ENCODE data around the gene LDLR.
A peak's percentile ranks its signal among the peaks of the same experiment; 100 is the strongest.
"Not testable (repeated sequence)": the region's sequence is repeated elsewhere in the genome, so short reads cannot be mapped to it uniquely, and the experiment has no call there.

The LDLR gene

GRCh38 chr19:11131471-11131870, 42.2 kb downstream of the LDLR start:
- H3K27ac ChIP-seq (ENCODE audit: low read depth, low read length) = no peak overlapping the region
- H3K36me3 ChIP-seq (ENCODE audit: insufficient read depth, low read length) = peaks cover 20% of the 10 kb centered on the region
- peak overlapping the region; percentile 27 for H3K9ac ChIP-seq (ENCODE audit: low read length)
- no peaks in the 10 kb centered on the region for H3K27me3 ChIP-seq (ENCODE audit: control insufficient read depth in 1 of 2, insufficient read depth in 2 of 2, low read length in 2 of 2)
- no peaks in the 10 kb centered on the region for H3K9me3 ChIP-seq (ENCODE audit: low read length)
- H3K4me3 ChIP-seq (ENCODE audit: low read depth in 1 of 2, low read length in 2 of 2) = no peak overlapping the region
- H3K4me1 ChIP-seq (ENCODE audit: insufficient read depth, low read length) = peaks cover 12% of the 10 kb centered on the region

GRCh38 chr19:11136400-11137101, 47.3 kb downstream of the LDLR start:
- Histone ChIP-seq H3K4me1 (ENCODE audit: insufficient read depth, low read length) (peaks cover 24% of the 10 kb centered on the region), H3K27ac (ENCODE audit: low read depth, low read length) (no peak overlapping the region)

DNA sequence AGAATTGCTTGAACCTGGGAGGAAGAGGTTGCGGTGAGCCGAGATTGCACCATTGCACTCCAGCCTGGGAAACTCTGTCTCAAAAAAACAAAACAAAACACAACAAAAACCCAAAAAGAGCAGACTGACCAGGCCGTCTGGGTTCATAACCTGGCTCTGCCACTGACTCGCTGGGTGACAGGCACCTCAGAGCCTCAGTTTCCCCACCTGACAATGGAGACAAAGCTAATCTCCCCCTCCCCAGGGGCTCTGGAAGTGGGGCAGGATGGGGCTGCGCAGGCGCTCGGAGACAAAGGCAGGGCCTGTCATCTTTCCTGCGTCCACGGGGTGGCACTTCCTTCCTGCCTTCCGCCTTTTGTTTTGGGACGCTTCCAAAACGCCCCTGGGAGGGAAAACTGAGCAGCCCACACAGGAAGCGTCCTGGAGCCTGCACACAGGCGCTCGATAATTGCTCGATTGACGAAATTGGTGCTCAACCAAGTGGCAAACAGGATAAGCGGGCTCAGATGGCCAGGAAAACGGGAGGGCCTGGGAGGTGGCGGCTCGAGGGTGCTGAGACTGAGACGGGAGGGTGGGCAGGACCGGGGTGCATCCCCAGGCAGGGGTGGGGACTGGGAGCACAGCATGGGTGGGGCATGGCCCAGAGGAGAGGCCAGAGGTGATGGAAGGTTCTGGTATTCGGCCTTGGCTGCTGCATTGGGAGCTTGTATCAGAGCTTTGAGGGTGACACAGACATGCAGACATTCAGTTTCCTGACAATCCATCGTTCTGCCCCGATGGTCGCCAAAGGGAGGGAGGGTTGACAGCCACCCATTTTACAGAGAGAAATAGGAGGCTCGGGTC, 48.5 kb downstream of the LDLR start:
- H3K4me1 ChIP-seq (ENCODE audit: insufficient read depth, low read length) = peaks cover 36% of the 10 kb centered on the region
- no peaks in the 10 kb centered on the region for H3K36me3 ChIP-seq (ENCODE audit: insufficient read depth, low read length)
- no peaks in the 10 kb centered on the region for H3K27me3 ChIP-seq (ENCODE audit: control insufficient read depth in 1 of 2, insufficient read depth in 2 of 2, low read length in 2 of 2)
- H3K9me3 ChIP-seq (ENCODE audit: low read length) = no peaks in the 10 kb centered on the region
- H3K27ac ChIP-seq (ENCODE audit: low read depth, low read length) = peak overlapping the region; percentile 81
- peak overlapping the region; percentile 11 to 47 for H3K4me3 ChIP-seq (ENCODE audit: low read depth in 1 of 2, low read length in 2 of 2)
- no peak overlapping the region for H3K9ac ChIP-seq (ENCODE audit: low read length)

More at GRCh38 chr19:11136400-11137101, 47.3 kb downstream of the LDLR start:
- H3K4me3 ChIP-seq (ENCODE audit: low read depth in 1 of 2, low read length in 2 of 2) = no peak overlapping the region
- H3K9ac ChIP-seq (ENCODE audit: low read length) = no peak overlapping the region
- H3K27me3 ChIP-seq (ENCODE audit: control insufficient read depth in 1 of 2, insufficient read depth in 2 of 2, low read length in 2 of 2) = no peaks in the 10 kb centered on the region
- H3K36me3 ChIP-seq (ENCODE audit: insufficient read depth, low read length) = peaks cover 3% of the 10 kb centered on the region
- H3K9me3 ChIP-seq (ENCODE audit: low read length) = no peaks in the 10 kb centered on the region

DNA sequence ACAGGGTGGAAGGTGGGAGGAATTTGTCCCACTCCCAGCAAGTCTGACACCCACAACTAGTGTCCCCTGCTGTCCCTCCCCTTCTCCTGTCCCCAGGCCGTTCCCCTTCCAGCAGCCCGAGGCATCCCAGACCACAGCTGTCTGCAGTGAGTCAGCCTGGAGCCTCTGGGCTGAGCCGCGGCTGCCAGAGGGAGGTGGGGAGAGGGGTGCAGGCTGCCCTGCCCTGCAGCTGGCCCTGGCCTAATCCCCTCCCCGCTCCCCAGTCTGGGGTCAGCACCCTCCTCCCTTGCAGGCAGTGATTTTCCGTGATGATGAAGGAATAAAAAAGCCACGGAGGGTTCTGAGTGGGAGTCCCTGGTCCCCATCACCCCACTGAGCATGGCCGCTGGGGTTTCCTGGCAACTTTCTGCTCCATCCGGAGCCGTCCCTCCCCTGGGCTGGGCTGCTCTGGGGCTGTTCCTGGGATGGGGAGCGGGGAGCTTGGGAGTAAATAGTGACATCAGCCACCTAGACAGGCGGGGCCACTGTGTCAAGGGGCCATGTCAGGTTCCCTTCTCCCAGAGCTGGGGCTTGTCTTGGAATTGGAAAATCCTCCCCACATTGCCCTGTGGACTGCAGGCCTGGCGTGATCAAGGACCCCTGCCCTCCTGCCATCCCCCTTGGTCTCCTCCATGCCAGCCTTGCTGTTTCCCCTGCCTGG, 49.5 kb downstream of the LDLR start:
- H3K9ac ChIP-seq (ENCODE audit: low read length) = peak overlapping the region; percentile 46
- peak overlapping the region in 1 of 2 donors; percentile 39 for H3K4me3 ChIP-seq (ENCODE audit: low read depth in 1 of 2, low read length in 2 of 2)
- peaks cover 46% of the 10 kb centered on the region for H3K4me1 ChIP-seq (ENCODE audit: insufficient read depth, low read length)

DNA sequence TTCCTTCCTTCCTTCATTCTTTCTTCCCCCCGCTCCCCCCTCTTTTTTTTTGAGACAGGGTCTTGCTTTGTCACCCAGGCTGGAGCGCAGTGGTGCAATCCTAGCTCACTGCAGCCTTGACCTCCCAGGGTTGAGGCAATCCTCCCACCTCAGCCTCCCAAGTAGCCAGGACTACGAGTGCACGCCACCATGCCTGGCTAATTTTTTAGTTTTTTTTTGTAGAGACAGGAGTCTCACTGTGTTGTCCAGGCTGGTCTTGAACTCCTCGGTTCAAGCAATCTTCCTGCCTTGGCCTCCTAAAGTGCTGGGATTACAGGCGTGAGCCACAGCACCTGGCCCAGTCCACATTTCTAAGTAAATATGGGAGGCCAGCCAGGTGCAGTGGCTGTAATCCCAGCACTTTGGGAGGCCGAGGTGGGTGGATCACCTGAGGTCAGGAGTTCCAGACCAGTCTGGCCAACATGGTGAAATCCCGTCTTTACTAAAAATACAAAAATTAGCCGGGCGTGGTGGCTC, 50.8 kb downstream of the LDLR start:
- not testable (repeated sequence) for H3K27ac ChIP-seq (ENCODE audit: low read depth, low read length); H3K4me3 ChIP-seq (ENCODE audit: low read depth in 1 of 2, low read length in 2 of 2)
- H3K4me1 ChIP-seq (ENCODE audit: insufficient read depth, low read length) = peaks cover 47% of the 10 kb centered on the region

More for the DNA sequence above, 49.5 kb downstream of the LDLR start:
- Histone ChIP-seq H3K36me3 (ENCODE audit: insufficient read depth, low read length) (no peaks in the 10 kb centered on the region), H3K9me3 (ENCODE audit: low read length) (no peaks in the 10 kb centered on the region), H3K27ac (ENCODE audit: low read depth, low read length) (peak overlapping the region; percentile 97), H3K27me3 (ENCODE audit: control insufficient read depth in 1 of 2, insufficient read depth in 2 of 2, low read length in 2 of 2) (no peaks in the 10 kb centered on the region)

DNA sequence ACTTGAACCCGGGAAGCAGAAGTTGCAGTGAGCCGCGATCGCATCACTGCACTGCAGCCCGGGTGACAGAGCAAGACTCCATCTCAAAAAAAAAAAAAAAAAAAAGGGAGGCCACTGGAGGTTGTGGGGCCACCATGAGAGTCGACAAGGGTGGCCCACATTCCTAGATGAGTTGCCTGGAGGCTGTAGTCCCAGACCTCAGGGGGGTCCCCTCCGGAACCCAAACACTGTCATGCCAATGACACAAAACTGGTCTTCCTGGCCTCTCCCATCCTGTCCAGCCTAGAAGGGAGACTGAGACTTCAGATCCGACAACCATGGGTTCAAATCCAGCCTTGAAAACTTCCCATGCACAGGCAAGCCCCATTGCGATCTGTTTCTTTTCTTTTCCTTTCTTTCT, 51.6 kb downstream of the LDLR start:
- no peaks in the 10 kb centered on the region for H3K27me3 ChIP-seq (ENCODE audit: control insufficient read depth in 1 of 2, insufficient read depth in 2 of 2, low read length in 2 of 2)
- H3K4me1 ChIP-seq (ENCODE audit: insufficient read depth, low read length) = peaks cover 47% of the 10 kb centered on the region
- H3K9me3 ChIP-seq (ENCODE audit: low read length) = no peaks in the 10 kb centered on the region
- no peak overlapping the region for H3K9ac ChIP-seq (ENCODE audit: low read length)
- H3K27ac ChIP-seq (ENCODE audit: low read depth, low read length) = peak overlapping the region; percentile 86
- no peaks in the 10 kb centered on the region for H3K36me3 ChIP-seq (ENCODE audit: insufficient read depth, low read length)
- H3K4me3 ChIP-seq (ENCODE audit: low read depth in 1 of 2, low read length in 2 of 2) = no peak overlapping the region

More for the DNA sequence above, 50.8 kb downstream of the LDLR start:
- H3K9me3 ChIP-seq (ENCODE audit: low read length); H3K9ac ChIP-seq (ENCODE audit: low read length); H3K36me3 ChIP-seq (ENCODE audit: insufficient read depth, low read length); H3K27me3 ChIP-seq (ENCODE audit: control insufficient read depth in 1 of 2, insufficient read depth in 2 of 2, low read length in 2 of 2): not testable (repeated sequence)

DNA sequence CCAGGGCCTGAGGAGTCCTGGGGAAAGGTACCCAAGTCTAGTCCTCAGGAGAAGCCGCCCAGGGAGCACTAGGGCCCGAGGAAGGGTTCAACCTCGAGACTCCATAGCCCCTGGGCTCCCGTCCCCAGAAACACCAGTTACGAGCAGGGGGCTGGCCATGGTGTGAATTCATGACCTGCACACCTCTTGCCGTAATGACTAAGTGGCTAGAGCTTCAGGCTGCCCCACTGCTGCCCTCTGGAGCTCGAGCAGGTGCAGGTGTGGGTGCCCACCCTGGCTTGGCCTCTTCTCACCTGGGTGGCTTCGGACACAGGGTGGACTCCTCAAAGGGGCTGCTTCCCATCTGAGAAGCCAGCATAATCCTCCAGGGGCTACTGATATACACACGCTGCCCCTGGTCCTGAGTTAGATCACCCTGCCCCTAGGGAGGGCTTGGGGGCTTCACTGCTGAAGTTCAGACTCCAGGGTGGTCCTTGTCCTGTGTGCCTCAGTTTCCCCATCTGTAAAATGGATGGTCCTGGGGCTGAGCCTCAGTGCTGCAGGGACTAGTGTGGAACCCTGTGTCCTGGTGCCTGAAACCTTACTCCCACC, 52.8 kb downstream of the LDLR start:
- H3K27me3 ChIP-seq (ENCODE audit: control insufficient read depth in 1 of 2, insufficient read depth in 2 of 2, low read length in 2 of 2) = no peaks in the 10 kb centered on the region
- no peaks in the 10 kb centered on the region for H3K9me3 ChIP-seq (ENCODE audit: low read length)
- peak overlapping the region; percentile 86 for H3K27ac ChIP-seq (ENCODE audit: low read depth, low read length)
- peaks cover 47% of the 10 kb centered on the region for H3K4me1 ChIP-seq (ENCODE audit: insufficient read depth, low read length)
- H3K4me3 ChIP-seq (ENCODE audit: low read depth in 1 of 2, low read length in 2 of 2) = no peak overlapping the region
- H3K36me3 ChIP-seq (ENCODE audit: insufficient read depth, low read length) = no peaks in the 10 kb centered on the region
- H3K9ac ChIP-seq (ENCODE audit: low read length) = no peak overlapping the region

GRCh38 chr19:11142528-11143171, 53.4 kb downstream of the LDLR start:
- H3K4me3 ChIP-seq (ENCODE audit: low read depth in 1 of 2, low read length in 2 of 2) = peak overlapping the region in 1 of 2 donors; percentile 41
- H3K9me3 ChIP-seq (ENCODE audit: low read length) = no peaks in the 10 kb centered on the region
- peak overlapping the region; percentile 86 for H3K27ac ChIP-seq (ENCODE audit: low read depth, low read length)
- H3K27me3 ChIP-seq (ENCODE audit: control insufficient read depth in 1 of 2, insufficient read depth in 2 of 2, low read length in 2 of 2) = no peaks in the 10 kb centered on the region
- peaks cover 42% of the 10 kb centered on the region for H3K4me1 ChIP-seq (ENCODE audit: insufficient read depth, low read length)
- H3K9ac ChIP-seq (ENCODE audit: low read length) = peak overlapping the region; percentile 54
- no peaks in the 10 kb centered on the region for H3K36me3 ChIP-seq (ENCODE audit: insufficient read depth, low read length)

- no peaks in the 10 kb centered on the region for H3K9me3 ChIP-seq (ENCODE audit: low read length)
- H3K4me1 ChIP-seq (ENCODE audit: insufficient read depth, low read length) = peaks cover 23% of the 10 kb centered on the region
- no peak overlapping the region for H3K27ac ChIP-seq (ENCODE audit: low read depth, low read length)
- H3K27me3 ChIP-seq (ENCODE audit: control insufficient read depth in 1 of 2, insufficient read depth in 2 of 2, low read length in 2 of 2) = no peaks in the 10 kb centered on the region
- no peak overlapping the region for H3K9ac ChIP-seq (ENCODE audit: low read length)
- H3K36me3 ChIP-seq (ENCODE audit: insufficient read depth, low read length) = no peaks in the 10 kb centered on the region
- H3K4me3 ChIP-seq (ENCODE audit: low read depth in 1 of 2, low read length in 2 of 2) = no peak overlapping the region
Measured at GRCh38 chr19:11145536-11145924, 56.3 kb downstream of the LDLR start.

DNA sequence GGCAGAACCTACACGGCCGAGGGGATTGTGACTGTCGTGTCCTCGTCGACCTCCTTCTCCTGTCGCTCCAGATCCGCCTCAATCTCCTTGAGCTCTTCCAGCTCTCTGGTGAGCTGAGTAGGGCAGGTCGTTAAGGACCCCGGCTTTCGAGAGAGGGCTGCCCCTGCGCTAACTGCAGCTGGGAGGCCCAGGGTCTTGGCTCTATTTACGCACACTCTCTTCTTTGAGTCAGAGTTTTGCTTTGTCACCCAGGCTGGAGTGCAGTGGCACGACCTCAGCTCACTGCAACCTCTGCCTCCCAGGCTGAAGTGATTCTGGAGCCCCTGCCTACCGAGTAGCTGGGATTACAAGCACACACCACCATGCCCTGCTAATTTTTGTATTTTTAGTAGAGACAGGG, 58.7 kb downstream of the LDLR start:
- Histone ChIP-seq H3K9ac (ENCODE audit: low read length) (no peak overlapping the region), H3K4me3 (ENCODE audit: low read depth in 1 of 2, low read length in 2 of 2) (no peak overlapping the region), H3K27me3 (ENCODE audit: control insufficient read depth in 1 of 2, insufficient read depth in 2 of 2, low read length in 2 of 2) (no peaks in the 10 kb centered on the region), H3K36me3 (ENCODE audit: insufficient read depth, low read length) (no peaks in the 10 kb centered on the region), H3K27ac (ENCODE audit: low read depth, low read length) (no peak overlapping the region), H3K4me1 (ENCODE audit: insufficient read depth, low read length) (peaks cover 24% of the 10 kb centered on the region), H3K9me3 (ENCODE audit: low read length) (no peaks in the 10 kb centered on the region)

Measured in muscle layer of colon (tissue), 2 donors.